ENCODE measurements around the gene DLGAP5.

GRCh38 chr14:55221968-55222367 lies 30.6 kb upstream of the DLGAP5 start:
- no peak for TF ChIP-seq EZH2 (IDR thresholded peaks at IDR 0.05; ENCODE audit: borderline replicate concordance, low read length)
- TF ChIP-seq, protein P1, sequence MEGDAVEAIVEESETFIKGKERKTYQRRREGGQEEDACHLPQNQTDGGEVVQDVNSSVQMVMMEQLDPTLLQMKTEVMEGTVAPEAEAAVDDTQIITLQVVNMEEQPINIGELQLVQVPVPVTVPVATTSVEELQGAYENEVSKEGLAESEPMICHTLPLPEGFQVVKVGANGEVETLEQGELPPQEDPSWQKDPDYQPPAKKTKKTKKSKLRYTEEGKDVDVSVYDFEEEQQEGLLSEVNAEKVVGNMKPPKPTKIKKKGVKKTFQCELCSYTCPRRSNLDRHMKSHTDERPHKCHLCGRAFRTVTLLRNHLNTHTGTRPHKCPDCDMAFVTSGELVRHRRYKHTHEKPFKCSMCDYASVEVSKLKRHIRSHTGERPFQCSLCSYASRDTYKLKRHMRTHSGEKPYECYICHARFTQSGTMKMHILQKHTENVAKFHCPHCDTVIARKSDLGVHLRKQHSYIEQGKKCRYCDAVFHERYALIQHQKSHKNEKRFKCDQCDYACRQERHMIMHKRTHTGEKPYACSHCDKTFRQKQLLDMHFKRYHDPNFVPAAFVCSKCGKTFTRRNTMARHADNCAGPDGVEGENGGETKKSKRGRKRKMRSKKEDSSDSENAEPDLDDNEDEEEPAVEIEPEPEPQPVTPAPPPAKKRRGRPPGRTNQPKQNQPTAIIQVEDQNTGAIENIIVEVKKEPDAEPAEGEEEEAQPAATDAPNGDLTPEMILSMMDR (IDR thresholded peaks at IDR 0.05; ENCODE audit: low read length) = no peak
